HEK293 (cell line): Measurements from ENCODE around the gene LIMK1.

Source experiments
- CTCF ChIA-PET: fragments of 350-600 bp; formaldehyde crosslinking; extraction: SDS; loops from one replicate; lab custom pipeline; 2021; ENCODE audit warnings: antibody characterized with exemption; lab: Yijun Ruan, JAX
- POLR2A ChIA-PET: fragments of 300-600 bp; formaldehyde crosslinking; extraction: SDS; loops from one replicate; lab custom pipeline; 2020; ENCODE audit warnings: antibody characterized with exemption, inconsistent platforms; lab: Yijun Ruan, JAX
- H3K27ac ChIP-seq: fragments of 200-500 bp; sonication (Bioruptor generic); 2 replicates; pipeline ENCODE4 v1.5.1; 2014; ENCODE audit warnings: low read depth, low read length, control low read depth, inconsistent platforms; ENCODE audit errors: extremely low read depth
- H3K36me3 ChIP-seq, 2 experiments: fragments of 200-500 bp in 1 of 2; sonication (Bioruptor generic) in 1 of 2; 1 replicate in 1 of 2; 2 replicates in 1 of 2; pipeline ENCODE4 v1.5.1; 2014 to 2017; ENCODE audit warnings: inconsistent platforms in 2 of 2, low read length in 2 of 2; ENCODE audit not compliant: control insufficient read depth in 2 of 2, insufficient read depth in 1 of 2
- H3K4me1 ChIP-seq: fragments of 200-500 bp; sonication (Bioruptor generic); 2 replicates; pipeline ENCODE4 v1.5.1; 2014; ENCODE audit warnings: mild to moderate bottlenecking, low read length, inconsistent platforms; ENCODE audit not compliant: control insufficient read depth, insufficient read depth
- H3K4me3 ChIP-seq: 2 replicates; pipeline ENCODE4 v1.5.1; 2011; ENCODE audit warnings: low read depth, mild to moderate bottlenecking, control low read depth, low read length, moderate library complexity
- H3K9me3 ChIP-seq: fragments of 200-500 bp; sonication (Bioruptor generic); 2 replicates; pipeline ENCODE4 v1.5.1; 2014; ENCODE audit warnings: low read depth, low read length, inconsistent platforms; ENCODE audit not compliant: control insufficient read depth, insufficient read depth
- BCL11A ChIP-seq: fragments of 450-650 bp; formaldehyde crosslinking; IDR thresholded peaks from 2 replicates; pipeline ENCODE4 v1.5.1; 2016; ENCODE audit warnings: low read depth, missing biosample characterization, missing genetic modification characterization
- HIC1 ChIP-seq: fragments of 450-650 bp; formaldehyde crosslinking; IDR thresholded peaks from 2 replicates; pipeline ENCODE4 v1.5.1; 2016; ENCODE audit warnings: missing biosample characterization, missing genetic modification characterization
- HOXC10 ChIP-seq: sonication (generic); formaldehyde crosslinking; IDR thresholded peaks from 2 replicates; pipeline ENCODE4 v1.8.1; 2023; ENCODE audit warnings: mild to moderate bottlenecking, missing genetic modification reagents
- KLF8 ChIP-seq: fragments of 450-650 bp; formaldehyde crosslinking; IDR thresholded peaks from 2 replicates; pipeline ENCODE4 v1.5.1; 2016; ENCODE audit warnings: missing biosample characterization, missing genetic modification characterization
- MEIS1 ChIP-seq: sonication (generic); formaldehyde crosslinking; IDR thresholded peaks from 2 replicates; pipeline ENCODE4 v1.8.1; 2022; ENCODE audit warnings: missing genetic modification reagents, mild to moderate bottlenecking, borderline replicate concordance
- MYNN ChIP-seq: fragments of 450-650 bp; formaldehyde crosslinking; IDR thresholded peaks from 2 replicates; pipeline ENCODE4 v1.5.1; 2016; ENCODE audit warnings: missing biosample characterization, missing genetic modification characterization, borderline replicate concordance
- WT1 ChIP-seq: fragments of 450-650 bp; formaldehyde crosslinking; IDR thresholded peaks from 2 replicates; pipeline ENCODE4 v1.5.1; 2016; ENCODE audit warnings: missing biosample characterization, missing genetic modification characterization
- YY2 ChIP-seq: fragments of 450-650 bp; formaldehyde crosslinking; IDR thresholded peaks from 2 replicates; pipeline ENCODE4 v1.5.1; 2016; ENCODE audit warnings: missing biosample characterization, missing genetic modification characterization
- ZBTB10 ChIP-seq: fragments of 450-650 bp; formaldehyde crosslinking; IDR thresholded peaks from 2 replicates; pipeline ENCODE4 v1.5.1; 2016; ENCODE audit warnings: missing biosample characterization, missing genetic modification characterization
- ZBTB8A ChIP-seq: fragments of 450-650 bp; formaldehyde crosslinking; IDR thresholded peaks from 2 replicates; pipeline ENCODE4 v1.5.1; 2016; ENCODE audit warnings: missing biosample characterization, missing genetic modification characterization
- ZNF140 ChIP-seq: fragments of 450-650 bp; formaldehyde crosslinking; IDR thresholded peaks from 2 replicates; pipeline ENCODE4 v1.5.1; 2016; ENCODE audit warnings: missing biosample characterization, missing genetic modification characterization
- ZNF16 ChIP-seq: fragments of 450-650 bp; formaldehyde crosslinking; IDR thresholded peaks from 2 replicates; pipeline ENCODE4 v1.5.1; 2016; ENCODE audit warnings: low read depth, missing biosample characterization, missing genetic modification characterization
- ZNF266 ChIP-seq: fragments of 450-650 bp; formaldehyde crosslinking; IDR thresholded peaks from 2 replicates; pipeline ENCODE4 v1.5.1; 2016; ENCODE audit warnings: missing biosample characterization, missing genetic modification characterization, low read depth
- ZNF37A ChIP-seq: fragments of 450-650 bp; IDR thresholded peaks from 2 replicates; pipeline ENCODE4 v1.5.1; 2018; ENCODE audit warnings: missing biosample characterization, missing genetic modification characterization
- ZNF658 ChIP-seq: fragments of 450-650 bp; formaldehyde crosslinking; IDR thresholded peaks from 2 replicates; pipeline ENCODE4; 2016; ENCODE audit warnings: missing biosample characterization, missing genetic modification characterization
- ZNF701 ChIP-seq: fragments of 450-650 bp; formaldehyde crosslinking; IDR thresholded peaks from 2 replicates; pipeline ENCODE4 v1.5.1; 2016; ENCODE audit warnings: missing biosample characterization, missing genetic modification characterization
- ZNF707 ChIP-seq: fragments of 450-650 bp; formaldehyde crosslinking; IDR thresholded peaks from 2 replicates; pipeline ENCODE4 v1.5.1; 2016; ENCODE audit warnings: missing biosample characterization, missing genetic modification characterization
- ZNF792 ChIP-seq: fragments of 450-650 bp; formaldehyde crosslinking; IDR thresholded peaks from 2 replicates; pipeline ENCODE4 v1.5.1; 2016; ENCODE audit warnings: missing biosample characterization, missing genetic modification characterization
- ZNF830 ChIP-seq: fragments of 450-650 bp; IDR thresholded peaks from 2 replicates; pipeline ENCODE4 v1.5.0; 2018; ENCODE audit warnings: missing biosample characterization, missing genetic modification characterization, low read depth, mild to moderate bottlenecking, moderate library complexity
- TF ChIP-seq, protein P1 (sequence below): fragments of 450-650 bp; formaldehyde crosslinking; IDR thresholded peaks from 2 replicates; pipeline ENCODE4 v1.5.1; 2016; ENCODE audit warnings: missing biosample characterization, missing genetic modification characterization
- TF ChIP-seq, protein P2 (sequence below): fragments of 450-650 bp; formaldehyde crosslinking; IDR thresholded peaks from 2 replicates; pipeline ENCODE4 v1.5.1; 2016; ENCODE audit warnings: missing biosample characterization, missing genetic modification characterization, borderline replicate concordance

Gene LIMK1

DNA sequence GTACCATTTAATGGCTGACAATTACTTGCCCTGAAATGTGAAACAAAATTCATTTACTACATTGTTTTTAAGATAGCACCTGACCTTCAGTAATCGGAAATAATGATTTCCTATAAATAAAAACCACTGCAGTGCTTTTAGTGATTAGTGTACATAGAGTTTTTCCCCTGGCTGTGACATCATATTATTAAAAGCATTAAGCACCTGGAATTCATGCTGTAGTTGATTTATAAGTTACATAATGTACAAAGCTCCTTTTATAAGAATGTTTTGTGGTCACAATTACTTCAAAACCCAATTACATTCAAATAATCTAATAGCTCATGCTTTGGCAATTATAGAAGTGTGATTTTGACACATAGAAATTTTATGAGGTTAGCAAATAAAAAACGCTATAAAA lies 46.3 kb downstream of the LIMK1 start (continued):
- TF ChIP-seq ZNF707 (no peak), ZNF830 (tag by site-specific recombination) (no peak)

DNA sequence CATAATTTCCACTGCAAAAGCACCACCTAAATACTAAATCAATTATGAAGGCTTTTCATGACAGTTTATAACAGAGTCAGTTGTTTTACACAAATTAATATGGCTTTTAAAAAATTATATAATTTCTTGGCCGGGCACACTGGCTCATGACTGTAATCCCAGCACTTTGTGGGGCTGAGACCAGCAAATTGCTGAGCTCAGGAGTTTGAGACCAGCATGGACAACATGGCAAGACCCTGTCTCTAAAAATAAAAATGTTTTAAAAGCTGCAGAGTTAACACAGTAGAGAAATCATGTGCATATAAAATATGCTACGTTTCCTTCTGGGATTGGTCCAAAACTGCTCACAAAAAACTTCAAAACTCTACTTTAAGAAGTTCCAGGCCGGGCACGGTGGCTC lies 46.9 kb downstream of the LIMK1 start:
- CTCF ChIA-PET: interaction anchor here (0.6 to 0.9 kb wide), 4 partner anchors 9 to 275 kb away, joined by 3 read pairs; no protein-coding TSS in a partner anchor
- Histone ChIP-seq H3K9me3 (no peaks in the 10 kb centered on the region), H3K36me3 (no peaks in the 10 kb centered on the region), H3K27ac (no peak overlapping the region), H3K4me3 (no peak overlapping the region), H3K4me1 (no peaks in the 10 kb centered on the region)
- TF ChIP-seq MEIS1 (CRISPR knock-in tag): no peak
- no peak for TF ChIP-seq WT1 (tag by site-specific recombination)
- TF ChIP-seq, protein P1, sequence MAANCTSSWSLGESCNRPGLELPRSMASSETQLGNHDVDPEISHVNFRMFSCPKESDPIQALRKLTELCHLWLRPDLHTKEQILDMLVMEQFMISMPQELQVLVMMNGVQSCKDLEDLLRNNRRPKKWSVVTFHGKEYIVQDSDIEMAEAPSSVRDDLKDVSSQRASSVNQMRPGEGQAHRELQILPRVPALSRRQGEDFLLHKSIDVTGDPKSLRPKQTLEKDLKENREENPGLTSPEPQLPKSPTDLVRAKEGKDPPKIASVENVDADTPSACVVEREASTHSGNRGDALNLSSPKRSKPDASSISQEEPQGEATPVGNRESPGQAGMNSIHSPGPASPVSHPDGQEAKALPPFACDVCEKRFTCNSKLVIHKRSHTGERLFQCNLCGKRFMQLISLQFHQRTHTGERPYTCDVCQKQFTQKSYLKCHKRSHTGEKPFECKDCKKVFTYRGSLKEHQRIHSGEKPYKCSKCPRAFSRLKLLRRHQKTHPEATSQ: no peak
- no peak for TF ChIP-seq MYNN (tag by site-specific recombination)
- TF ChIP-seq HIC1 (tag by site-specific recombination): no peak
- TF ChIP-seq ZNF266 (tag by site-specific recombination): no peak
- no peak for TF ChIP-seq ZNF792 (tag by site-specific recombination)
- no peak for TF ChIP-seq BCL11A
- TF ChIP-seq ZNF140: no peak
- no peak for TF ChIP-seq KLF8
- no peak for TF ChIP-seq ZBTB10
- no peak for TF ChIP-seq ZBTB8A (tag by site-specific recombination)
- no peak for TF ChIP-seq HOXC10 (CRISPR knock-in tag)
- TF ChIP-seq ZNF37A (tag by site-specific recombination): no peak
- no peak for TF ChIP-seq ZNF16
- TF ChIP-seq ZNF658 (tag by site-specific recombination): no peak
- TF ChIP-seq, protein P2, sequence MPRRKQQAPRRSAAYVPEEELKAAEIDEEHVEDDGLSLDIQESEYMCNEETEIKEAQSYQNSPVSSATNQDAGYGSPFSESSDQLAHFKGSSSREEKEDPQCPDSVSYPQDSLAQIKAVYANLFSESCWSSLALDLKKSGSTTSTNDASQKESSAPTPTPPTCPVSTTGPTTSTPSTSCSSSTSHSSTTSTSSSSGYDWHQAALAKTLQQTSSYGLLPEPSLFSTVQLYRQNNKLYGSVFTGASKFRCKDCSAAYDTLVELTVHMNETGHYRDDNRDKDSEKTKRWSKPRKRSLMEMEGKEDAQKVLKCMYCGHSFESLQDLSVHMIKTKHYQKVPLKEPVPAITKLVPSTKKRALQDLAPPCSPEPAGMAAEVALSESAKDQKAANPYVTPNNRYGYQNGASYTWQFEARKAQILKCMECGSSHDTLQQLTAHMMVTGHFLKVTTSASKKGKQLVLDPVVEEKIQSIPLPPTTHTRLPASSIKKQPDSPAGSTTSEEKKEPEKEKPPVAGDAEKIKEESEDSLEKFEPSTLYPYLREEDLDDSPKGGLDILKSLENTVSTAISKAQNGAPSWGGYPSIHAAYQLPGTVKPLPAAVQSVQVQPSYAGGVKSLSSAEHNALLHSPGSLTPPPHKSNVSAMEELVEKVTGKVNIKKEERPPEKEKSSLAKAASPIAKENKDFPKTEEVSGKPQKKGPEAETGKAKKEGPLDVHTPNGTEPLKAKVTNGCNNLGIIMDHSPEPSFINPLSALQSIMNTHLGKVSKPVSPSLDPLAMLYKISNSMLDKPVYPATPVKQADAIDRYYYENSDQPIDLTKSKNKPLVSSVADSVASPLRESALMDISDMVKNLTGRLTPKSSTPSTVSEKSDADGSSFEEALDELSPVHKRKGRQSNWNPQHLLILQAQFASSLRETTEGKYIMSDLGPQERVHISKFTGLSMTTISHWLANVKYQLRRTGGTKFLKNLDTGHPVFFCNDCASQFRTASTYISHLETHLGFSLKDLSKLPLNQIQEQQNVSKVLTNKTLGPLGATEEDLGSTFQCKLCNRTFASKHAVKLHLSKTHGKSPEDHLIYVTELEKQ (tag by site-specific recombination): no peak
- TF ChIP-seq ZNF701: no peak
- TF ChIP-seq YY2 (tag by site-specific recombination): no peak
- POLR2A ChIA-PET: interaction anchor here (0.6 kb wide), 1 partner anchor 257 kb away, joined by 3 read pairs; no protein-coding TSS in a partner anchor
